GM19023 (cell line): ENCODE data around the gene OSBP.
A peak's percentile ranks its signal among the peaks of the same experiment; 100 is the strongest.
"Not testable (repeated sequence)": the region's sequence is repeated elsewhere in the genome, so short reads cannot be mapped to it uniquely, and the experiment has no call there.

ENCODE experiments used
- ATAC-seq: cut with Tn5 transposase; IDR thresholded peaks from one replicate; pipeline ENCODE4 v1.9.1; 2021; ENCODE audit warnings: mild to moderate bottlenecking, moderate library complexity; ENCODE audit not compliant: unreplicated experiment

The OSBP gene

DNA sequence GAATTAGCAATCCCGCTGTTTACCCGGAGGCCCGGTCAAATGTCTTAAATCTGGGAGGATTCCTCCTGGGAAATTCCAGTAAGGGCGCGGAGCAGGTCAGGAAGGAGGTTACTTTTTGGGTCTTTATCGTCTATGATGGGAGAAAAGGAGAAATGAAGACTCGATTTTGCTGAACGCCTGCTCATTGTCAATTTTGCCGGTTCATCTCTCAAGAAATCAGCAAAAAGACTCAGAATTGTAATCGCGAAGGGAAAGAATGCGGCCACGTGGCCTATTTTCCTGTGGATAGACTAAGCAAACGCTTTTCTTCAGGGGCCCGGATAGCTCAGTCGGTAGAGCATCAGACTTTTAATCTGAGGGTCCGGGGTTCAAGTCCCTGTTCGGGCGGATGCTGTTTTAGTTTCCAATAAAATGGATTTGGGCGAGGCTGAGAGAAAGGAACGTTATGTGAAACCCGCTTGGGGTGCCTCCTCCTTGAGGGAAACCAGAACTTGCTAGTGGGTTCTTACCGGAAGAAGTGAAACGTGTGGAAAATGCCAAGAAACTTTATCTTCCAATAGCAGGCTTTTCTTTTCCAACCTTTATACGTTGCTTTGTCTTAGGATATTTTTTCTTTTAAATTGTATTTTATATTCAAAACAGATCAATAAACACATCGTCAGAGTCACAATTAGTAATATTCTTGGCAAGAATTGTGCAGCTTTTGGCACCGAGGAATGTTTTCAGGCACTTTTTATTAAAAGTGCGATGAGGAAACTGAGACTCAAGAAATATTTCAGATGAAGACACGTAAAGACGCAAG is 59.3 kb downstream of the OSBP start:
- no peak for ATAC-seq

DNA sequence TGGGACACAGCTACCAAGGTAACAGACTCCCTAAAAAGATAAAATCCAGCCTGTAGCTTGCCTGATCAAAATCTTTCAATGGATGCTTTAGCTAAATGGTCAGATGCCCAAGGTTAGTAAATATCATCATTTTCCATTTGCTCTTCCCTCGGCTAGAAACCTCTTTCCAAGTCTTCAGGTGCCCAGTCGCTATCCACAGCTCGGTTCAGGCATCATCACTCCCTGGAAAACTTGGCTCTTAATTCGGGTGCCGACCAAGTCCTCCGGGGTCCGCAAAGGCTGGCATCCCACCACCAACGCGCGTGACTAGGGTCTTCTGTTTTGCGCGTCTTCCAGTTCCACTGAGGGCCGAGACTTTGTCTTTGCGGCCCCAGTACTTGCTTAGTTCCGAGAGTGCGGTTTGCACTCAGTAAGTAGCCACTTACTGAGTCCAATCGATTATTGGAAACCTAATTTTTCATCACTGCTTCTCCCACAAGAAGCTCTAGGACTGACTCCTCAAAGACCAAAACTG is 59.9 kb downstream of the OSBP start:
- no peak for ATAC-seq

DNA sequence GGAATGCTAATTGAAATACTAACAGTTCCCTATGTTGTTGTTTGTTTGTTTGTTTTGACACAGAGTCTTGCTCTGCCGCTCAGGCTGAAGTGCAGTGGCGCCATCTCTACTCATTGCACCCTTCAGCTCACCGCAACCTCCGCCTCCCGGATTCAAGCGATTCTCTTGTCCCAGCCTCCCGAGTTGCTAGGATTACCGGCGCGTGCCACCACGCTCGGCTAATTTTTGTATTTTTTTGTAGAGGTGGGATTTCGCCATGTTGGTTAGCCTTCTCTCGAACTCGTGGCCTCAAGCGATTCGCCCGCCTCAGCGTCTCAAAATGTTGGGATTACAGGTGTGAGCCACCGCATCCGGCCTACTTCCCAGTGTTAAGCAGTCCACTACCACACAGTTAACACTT is 62.3 kb downstream of the OSBP start:
- no peak for ATAC-seq

DNA sequence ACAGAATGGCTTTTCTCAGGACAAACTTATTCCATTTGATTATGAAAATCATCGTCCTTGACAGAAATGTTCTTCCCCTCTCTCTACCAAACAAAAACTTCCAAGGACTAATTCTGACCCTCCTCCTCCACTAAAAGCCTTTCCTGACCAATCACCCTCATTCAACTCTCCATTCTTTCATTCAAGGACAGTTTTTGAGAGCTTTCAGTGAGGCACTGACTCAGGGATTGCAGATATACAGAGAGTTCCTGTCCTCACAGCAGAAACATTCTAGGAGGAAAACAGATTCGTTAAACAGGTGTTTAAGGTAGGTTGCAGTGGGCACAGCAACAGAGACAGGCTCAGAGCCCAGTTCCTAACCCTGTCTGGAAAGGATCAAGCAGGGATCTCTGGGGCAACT is 62.7 kb downstream of the OSBP start:
- ATAC-seq = no peak

DNA sequence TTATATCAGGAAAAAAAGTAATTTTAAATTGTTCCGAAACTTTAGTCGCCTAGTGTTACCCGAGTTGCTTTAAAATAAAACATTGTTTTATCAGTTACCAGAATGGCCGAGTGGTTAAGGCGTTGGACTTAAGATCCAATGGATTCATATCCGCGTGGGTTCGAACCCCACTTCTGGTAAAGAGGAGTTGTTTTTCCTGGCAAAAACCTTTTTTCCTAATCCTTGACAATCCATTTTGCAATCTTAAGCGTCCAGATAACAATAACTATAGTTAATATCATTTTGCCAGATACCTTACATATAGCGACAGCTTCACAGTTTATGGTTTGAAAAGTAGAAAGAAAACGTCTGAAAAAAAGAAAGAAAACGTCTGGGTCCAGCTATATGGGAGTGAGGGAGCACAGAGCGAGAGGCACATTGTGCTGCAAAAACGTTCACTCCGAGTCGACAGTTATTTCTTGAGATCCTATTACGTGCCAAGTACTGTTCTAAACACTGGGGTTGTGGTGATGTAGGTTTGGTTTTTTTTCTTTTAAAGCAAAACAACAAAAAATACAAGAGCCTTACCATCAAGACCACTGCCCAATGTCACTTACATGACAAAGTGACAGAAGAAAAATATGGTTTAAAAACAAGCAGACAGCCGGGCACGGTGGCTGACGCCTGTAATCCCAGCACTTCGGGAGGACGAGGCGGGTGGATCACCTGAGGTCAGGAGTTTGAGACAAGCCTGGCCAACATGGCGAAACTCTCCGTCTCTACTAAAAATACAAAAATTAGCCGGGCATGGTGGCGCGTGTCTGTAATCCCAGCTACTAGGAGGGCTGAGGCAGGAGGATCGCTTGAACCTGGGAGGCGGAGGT is 63.7 kb downstream of the OSBP start:
- no peak for ATAC-seq

DNA sequence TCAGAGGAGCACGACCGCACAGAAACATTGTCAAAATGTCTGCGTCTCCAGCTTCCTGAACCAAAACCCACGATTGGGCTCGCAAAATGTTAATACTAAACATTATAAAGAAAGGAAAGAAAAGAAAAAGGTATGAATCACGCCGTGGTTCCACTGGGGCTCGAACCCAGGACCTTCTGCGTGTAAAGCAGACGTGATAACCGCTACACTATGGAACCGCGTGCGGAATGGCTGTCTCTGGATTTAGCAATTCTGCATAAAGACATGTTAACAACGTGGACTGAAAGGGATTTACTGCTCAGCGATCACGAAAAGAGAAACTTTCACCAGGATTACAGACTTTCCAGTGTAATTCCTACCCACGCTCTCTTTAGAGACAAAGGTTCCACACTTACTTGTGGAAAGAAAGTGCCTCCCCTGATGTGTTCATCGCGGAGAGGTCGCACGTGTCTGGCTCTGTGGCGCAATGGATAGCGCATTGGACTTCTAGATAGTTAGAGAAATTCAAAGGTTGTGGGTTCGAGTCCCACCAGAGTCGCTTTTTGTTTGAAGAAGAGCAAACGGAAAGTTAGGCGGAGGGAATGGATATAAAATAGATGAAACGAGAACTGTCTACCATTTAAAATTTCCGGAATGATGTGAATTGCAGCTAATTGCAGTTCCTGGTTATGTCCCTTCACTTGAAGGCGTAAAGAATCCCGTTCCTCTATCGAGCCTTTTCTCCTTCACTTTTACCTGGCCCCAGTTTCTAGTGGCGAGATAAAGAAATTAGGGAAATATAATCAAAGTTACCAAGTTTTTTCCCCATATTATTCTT is 64.5 kb downstream of the OSBP start:
- ATAC-seq = no peak

DNA sequence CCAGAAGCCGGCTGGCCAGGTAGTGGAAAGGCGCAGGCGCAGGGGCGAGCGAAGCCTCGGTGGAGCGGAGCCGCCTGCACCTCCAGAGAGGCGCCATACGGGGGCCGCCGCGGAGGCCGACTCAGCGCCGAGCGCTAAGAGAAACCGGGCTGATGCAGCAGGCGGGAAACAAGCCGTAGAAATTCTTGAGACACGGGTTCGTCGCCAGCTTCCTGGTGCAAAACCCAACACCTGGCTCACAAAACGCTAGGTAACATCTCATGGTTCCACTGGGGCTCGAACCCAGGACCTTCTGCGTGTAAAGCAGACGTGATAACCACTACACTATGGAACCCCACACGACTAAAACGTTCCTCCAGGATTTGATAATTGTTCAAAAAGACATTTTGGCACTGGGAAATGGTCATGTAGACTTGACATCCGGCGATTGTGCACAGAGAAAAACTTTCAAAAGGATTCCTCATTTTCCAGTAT is 65.2 kb downstream of the OSBP start:
- peak; percentile 92 for ATAC-seq

DNA sequence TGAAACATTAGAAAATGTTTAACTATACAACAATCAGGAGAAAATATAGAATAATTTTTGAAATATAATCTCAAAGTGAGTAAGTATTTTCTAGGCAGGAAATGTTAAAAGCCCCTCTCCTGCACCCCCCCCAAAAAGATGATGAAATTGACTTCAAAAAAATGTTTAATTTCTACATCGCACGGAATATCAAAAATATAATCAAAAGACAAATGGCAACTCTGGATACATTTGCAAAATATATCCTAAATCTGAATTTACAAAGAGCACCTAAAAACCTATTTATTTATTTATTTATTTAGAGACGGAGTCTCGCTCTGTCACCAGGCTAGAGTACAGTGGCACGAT is 67.3 kb downstream of the OSBP start:
- no peak for ATAC-seq

DNA sequence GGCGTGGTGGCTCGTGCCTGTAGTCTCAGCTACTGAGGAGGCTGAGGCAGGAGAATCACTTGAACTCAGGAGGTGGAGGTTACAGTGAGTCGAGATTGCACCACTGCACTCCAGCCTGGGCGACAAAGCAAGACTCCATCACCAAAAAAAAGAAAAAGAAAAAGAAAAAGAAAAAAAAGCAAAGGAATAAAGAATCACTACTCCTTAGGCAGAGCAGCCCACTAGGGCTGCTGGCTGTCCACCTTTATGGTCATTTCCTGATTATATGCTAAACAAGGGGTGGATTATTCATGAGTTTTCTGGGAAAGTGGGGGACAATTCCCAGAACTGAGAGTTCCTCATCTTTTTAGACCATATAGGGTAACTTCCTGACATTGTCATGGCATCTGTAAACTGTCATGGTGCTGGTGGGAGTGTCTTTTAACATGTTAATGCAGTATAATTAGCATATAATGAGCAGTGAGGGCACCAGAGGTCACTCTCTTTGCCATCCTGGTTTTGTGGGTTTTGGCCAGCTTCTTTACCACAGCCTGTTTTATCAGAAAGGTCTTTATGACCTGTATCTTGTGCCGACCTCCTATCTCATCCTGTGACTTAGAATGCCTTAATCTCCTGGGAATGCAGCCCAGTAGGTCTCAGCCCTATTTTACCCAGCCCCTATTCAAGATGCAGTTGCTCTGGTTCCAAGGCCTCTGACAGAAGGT is 67.8 kb downstream of the OSBP start:
- not testable (repeated sequence) for ATAC-seq

DNA sequence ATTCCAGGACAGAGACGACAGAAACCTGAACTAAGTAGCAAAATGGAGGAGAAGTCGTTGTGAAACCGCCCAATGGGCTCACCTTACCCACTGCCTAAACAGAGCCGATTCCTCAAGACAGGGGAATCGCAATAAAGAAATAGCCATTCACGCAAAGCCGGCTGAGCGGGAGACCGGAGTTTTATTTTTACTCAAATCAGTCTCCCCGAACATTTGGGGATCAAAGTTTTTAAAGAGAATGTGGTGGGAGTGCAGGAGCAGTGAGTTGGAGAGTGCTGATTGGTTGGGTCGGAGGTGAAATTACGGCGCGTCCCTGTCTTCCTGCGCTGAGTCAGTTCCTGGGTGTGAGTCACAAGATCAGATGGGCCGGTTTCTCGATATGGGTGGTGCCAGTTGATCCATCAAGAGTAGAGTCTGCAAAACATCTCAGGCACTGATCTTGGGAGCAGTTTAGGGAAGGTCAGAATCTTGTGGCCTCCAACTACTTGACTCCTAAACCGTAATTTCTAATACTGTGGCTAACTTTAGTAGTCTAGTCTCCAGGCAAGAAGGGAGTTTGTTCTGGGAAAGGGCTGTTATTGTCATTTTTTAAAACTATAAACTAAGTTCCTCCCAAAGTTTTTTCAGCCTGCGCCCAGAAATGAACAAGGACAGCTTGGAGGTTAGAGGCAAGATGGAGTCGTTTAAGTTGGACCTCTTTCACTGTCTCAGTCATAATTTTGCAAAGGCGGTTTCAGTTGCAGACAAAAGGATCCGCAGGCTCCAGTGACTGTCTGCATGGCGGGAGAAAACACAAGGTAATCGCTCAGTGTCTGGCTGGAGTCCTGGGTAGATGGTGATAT is 70.2 kb downstream of the OSBP start:
- ATAC-seq = no peak

DNA sequence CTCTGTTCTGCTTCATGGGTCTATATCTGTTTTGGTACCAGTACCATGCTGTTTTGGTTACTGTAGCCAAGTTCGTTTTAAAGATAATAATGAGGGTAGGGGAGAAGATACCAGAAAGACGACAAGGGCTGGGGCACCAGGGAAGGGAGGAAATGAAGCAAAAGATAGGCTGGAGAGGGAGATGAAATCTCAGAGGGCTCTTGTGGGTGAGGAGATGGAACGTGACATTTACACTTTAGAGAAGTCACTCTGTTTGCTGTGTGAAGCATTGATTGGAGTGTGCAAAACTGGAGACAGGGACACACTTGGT is 70.8 kb downstream of the OSBP start:
- ATAC-seq = no peak

DNA sequence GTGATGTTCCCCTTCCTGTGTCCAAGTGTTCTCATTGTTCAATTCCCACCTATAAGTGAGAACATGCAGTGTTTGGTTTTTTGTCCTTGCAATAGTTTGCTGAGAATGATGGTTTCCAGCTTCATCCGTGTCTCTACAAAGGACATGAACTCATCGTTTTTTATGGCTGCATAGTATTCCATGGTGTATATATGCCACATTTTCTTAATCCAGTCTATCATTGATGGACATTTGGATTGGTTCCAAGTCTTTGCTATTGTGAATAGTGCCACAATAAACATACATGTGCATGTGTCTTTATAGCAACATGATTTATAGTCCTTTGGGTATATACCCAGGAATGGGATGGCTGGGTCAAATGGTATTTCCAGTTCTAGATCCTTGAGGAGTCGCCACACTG is 71.9 kb downstream of the OSBP start:
- not testable (repeated sequence) for ATAC-seq

DNA sequence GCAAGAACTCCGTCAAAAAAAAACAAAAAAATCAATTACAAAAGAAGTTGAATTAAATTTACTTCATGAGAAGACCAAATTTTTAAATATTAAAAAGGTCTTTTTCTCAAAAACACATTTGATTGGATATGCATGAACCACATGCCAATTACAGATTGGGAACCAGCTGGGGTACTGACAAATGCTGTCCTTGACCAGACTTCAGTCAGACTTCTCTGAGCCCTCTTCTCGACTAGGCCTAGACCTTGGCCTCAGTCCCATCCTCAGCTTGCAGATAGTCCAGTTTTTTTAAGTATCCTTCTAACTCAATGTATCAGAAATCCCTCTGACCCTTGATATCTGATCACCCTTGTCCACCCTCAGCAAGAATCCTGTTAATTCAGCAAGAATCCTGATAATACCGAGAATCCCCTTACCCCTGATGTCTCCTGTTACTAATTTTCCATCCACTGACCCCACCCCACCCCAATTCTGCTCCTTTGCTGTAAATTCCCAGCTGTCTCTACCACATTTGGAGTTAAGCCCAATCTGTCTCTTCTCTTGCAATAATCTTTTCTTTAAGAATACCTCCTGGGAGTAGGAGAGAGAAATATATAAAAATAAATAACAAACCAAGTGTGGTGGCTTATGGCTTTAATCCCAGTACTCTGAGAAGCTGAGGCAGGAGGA is 73.3 kb downstream of the OSBP start:
- no peak for ATAC-seq

DNA sequence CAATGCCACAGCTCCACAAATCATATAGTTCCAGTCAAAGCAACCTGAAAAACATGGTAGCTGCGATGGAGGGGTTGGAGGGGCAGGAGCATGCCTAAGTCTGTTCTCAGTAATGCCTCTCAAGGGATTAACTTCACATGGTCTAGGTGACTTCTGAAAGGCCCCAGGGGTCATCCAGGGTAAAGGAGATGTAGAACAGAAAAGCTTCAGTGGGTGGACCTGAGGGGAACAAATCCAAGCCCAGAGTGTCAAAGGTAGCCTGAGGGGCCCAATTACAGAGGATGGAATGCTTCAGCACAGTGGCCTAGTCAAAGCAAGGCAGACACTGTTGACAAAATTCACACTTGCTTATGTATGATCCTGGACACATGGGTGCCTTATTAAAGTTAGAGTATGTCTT is 80.9 kb downstream of the OSBP start:
- no peak for ATAC-seq

DNA sequence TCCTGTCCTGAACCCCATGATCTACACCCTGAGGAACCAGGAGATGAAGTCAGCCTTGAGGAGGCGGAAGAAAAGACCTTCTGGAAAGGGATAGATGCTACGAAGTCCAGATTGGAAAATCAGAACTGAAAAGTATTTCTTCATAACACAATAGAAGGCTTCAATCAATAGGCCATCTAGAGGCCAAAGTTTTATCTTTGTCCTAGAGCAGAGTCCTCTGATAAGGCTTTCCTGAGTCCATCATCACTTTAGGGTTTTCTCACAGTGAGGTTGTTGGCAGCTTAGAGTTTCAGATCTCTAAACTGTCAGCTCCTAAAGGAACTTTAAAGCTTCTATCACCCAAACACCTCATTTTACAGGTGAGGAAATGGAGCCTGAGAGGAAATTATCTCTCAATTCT is 83.0 kb downstream of the OSBP start:
- no peak for ATAC-seq

DNA sequence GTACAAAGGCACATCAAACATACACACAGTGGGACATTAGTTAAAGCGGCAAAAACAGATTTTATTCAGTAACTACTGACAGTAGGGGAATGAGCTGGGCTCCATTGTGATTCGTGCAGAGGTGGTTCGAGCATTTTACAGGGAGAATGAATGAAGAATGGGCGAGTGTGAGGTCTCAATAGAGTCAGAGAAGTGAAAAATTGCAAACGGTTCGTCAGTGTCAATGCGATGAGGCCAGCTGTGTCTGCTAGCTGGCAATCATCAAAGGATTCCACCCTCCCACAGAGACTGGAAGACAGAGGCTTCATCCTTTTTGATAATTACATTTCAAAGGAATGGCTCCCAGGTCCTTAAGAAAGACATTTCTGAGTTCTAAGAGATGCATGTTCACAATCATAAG is 86.9 kb downstream of the OSBP start:
- ATAC-seq = no peak
